ENCODE measurements around the gene USP16. TPM values are rescaled to one million over a fixed set of nuclear protein-coding genes. Genes with fewer than 3 reads are reported as not detected.
"Not testable (repeated sequence)": the region's sequence is repeated elsewhere in the genome, so short reads cannot be mapped to it uniquely, and the experiment has no call there.

The USP16 gene
- total RNA-seq, 1 donor from 2014 or later: 20.9 TPM

GRCh38 chr21:29007135-29007534 is 17.3 kb upstream of the USP16 start:
- no peak for TF ChIP-seq CTCF (IDR thresholded peaks at IDR 0.05)
- Mint-ChIP-seq H3K4me3 (ENCODE audit: unreplicated experiment) (no peak overlapping the region), H3K9me3 (ENCODE audit: low read depth) (no peaks in the 10 kb centered on the region), H3K27ac (ENCODE audit: unreplicated experiment) (no peak overlapping the region), H3K4me1 (ENCODE audit: low read depth) (peaks cover 9% of the 10 kb centered on the region), H3K36me3 (ENCODE audit: low read depth) (no peaks in the 10 kb centered on the region), H3K27me3 (ENCODE audit: low read depth) (no peaks in the 10 kb centered on the region)
- no peak for DNase-seq (ENCODE audit: low spot score)

- Mint-ChIP-seq H3K36me3 (ENCODE audit: low read depth) (no peaks in the 10 kb centered on the region), H3K4me3 (ENCODE audit: unreplicated experiment) (no peak overlapping the region), H3K27me3 (ENCODE audit: low read depth) (no peaks in the 10 kb centered on the region), H3K9me3 (ENCODE audit: low read depth) (no peaks in the 10 kb centered on the region), H3K4me1 (ENCODE audit: low read depth) (peaks cover 4% of the 10 kb centered on the region), H3K27ac (ENCODE audit: unreplicated experiment) (no peak overlapping the region)
- TF ChIP-seq CTCF (IDR thresholded peaks at IDR 0.05): no peak
- DNase-seq (ENCODE audit: low spot score): no peak
Observed at GRCh38 chr21:29007810-29008209, 16.7 kb upstream of the USP16 start.

- no peak for DNase-seq (ENCODE audit: low spot score)
- Mint-ChIP-seq H3K27ac (ENCODE audit: unreplicated experiment) (no peak overlapping the region), H3K4me3 (ENCODE audit: unreplicated experiment) (no peak overlapping the region), H3K36me3 (ENCODE audit: low read depth) (no peaks in the 10 kb centered on the region), H3K9me3 (ENCODE audit: low read depth) (no peaks in the 10 kb centered on the region), H3K4me1 (ENCODE audit: low read depth) (peaks cover 2% of the 10 kb centered on the region), H3K27me3 (ENCODE audit: low read depth) (no peaks in the 10 kb centered on the region)
- TF ChIP-seq CTCF (IDR thresholded peaks at IDR 0.05): no peak
Observed at GRCh38 chr21:29008367-29008766, 16.1 kb upstream of the USP16 start.

GRCh38 chr21:29011236-29011635 is 13.2 kb upstream of the USP16 start:
- H3K36me3 Mint-ChIP-seq (ENCODE audit: low read depth); H3K27me3 Mint-ChIP-seq (ENCODE audit: low read depth); H3K4me3 Mint-ChIP-seq (ENCODE audit: unreplicated experiment); DNase-seq (ENCODE audit: low spot score); H3K9me3 Mint-ChIP-seq (ENCODE audit: low read depth); H3K27ac Mint-ChIP-seq (ENCODE audit: unreplicated experiment); H3K4me1 Mint-ChIP-seq (ENCODE audit: low read depth): not testable (repeated sequence)

- TF ChIP-seq CTCF (IDR thresholded peaks at IDR 0.05): no peak
- Mint-ChIP-seq H3K9me3 (ENCODE audit: low read depth) (no peaks in the 10 kb centered on the region), H3K4me1 (ENCODE audit: low read depth) (peaks cover 11% of the 10 kb centered on the region), H3K27ac (ENCODE audit: unreplicated experiment) (no peak overlapping the region), H3K4me3 (ENCODE audit: unreplicated experiment) (peak overlapping the region; percentile 77), H3K36me3 (ENCODE audit: low read depth) (no peaks in the 10 kb centered on the region), H3K27me3 (ENCODE audit: low read depth) (no peaks in the 10 kb centered on the region)
- DNase-seq (ENCODE audit: low spot score): no peak
Observed at GRCh38 chr21:29017639-29018237, 6.7 kb upstream of the USP16 start.

GRCh38 chr21:29018540-29018939 is 5.9 kb upstream of the USP16 start:
- Mint-ChIP-seq H3K4me1 (ENCODE audit: low read depth) (peaks cover 14% of the 10 kb centered on the region), H3K27me3 (ENCODE audit: low read depth) (no peaks in the 10 kb centered on the region), H3K27ac (ENCODE audit: unreplicated experiment) (no peak overlapping the region), H3K4me3 (ENCODE audit: unreplicated experiment) (peak overlapping the region; percentile 77), H3K36me3 (ENCODE audit: low read depth) (no peaks in the 10 kb centered on the region), H3K9me3 (ENCODE audit: low read depth) (no peaks in the 10 kb centered on the region)
- TF ChIP-seq CTCF (IDR thresholded peaks at IDR 0.05): no peak
- DNase-seq (ENCODE audit: low spot score): no peak

Measured in chondrocyte (in vitro differentiated cells).